AG04450 (cell line): Measurements from ENCODE around the gene LDB3. TPM values are rescaled to one million over a fixed set of nuclear protein-coding genes. Genes with fewer than 3 reads are reported as not detected.

Experiments
- CTCF ChIA-PET: fragments of 300-600, 350-600 bp; formaldehyde crosslinking; extraction: SDS; loops from one replicate; lab custom pipeline; 2022; ENCODE audit warnings: antibody characterized with exemption, inconsistent platforms; lab: Charles Lee
- POLR2A ChIA-PET: fragments of 350-600 bp; formaldehyde crosslinking; extraction: SDS; loops from one replicate; lab custom pipeline; 2021; ENCODE audit warnings: antibody characterized with exemption, inconsistent platforms; lab: Yijun Ruan, JAX
- DNase-seq: peaks from one replicate; pipeline ENCODE4 v3.0.0-alpha.2; 2011; ENCODE audit warnings: low read depth, low spot score
- H3K27ac ChIP-seq: one replicate; pipeline ENCODE4 v1.5.1; 2012; ENCODE audit warnings: low read depth, low read length, control low read depth
- H3K27me3 ChIP-seq: one replicate; pipeline ENCODE4 v1.6.0; 2012; ENCODE audit warnings: low read length; ENCODE audit not compliant: control insufficient read depth, insufficient read depth
- H3K4me3 ChIP-seq: 2 replicates; pipeline ENCODE4 v1.5.1; 2011; ENCODE audit warnings: mild to moderate bottlenecking, low read depth, low read length, control low read depth
- H3K9me3 ChIP-seq: 2 replicates; pipeline ENCODE4 v1.5.1; 2012; ENCODE audit warnings: low read length; ENCODE audit not compliant: control insufficient read depth, insufficient read depth
- polyA plus RNA-seq: library from polyadenylated mRNA; depleted of rRNA; stranded (reverse); fragments of >200 nt; gene quantifications from 2 replicates; pipeline ENCODE4 v1.2.3, GENCODE V29; 2011
- TF ChIP-seq, protein P1 (sequence below): IDR thresholded peaks from 2 replicates; pipeline ENCODE4 v1.5.1; 2011; ENCODE audit warnings: low read depth, low read length, control low read depth, inconsistent platforms

Gene LDB3
- polyA plus RNA-seq, 1 experiment = 0.46 TPM

GRCh38 chr10:86653987-86654386, 14.3 kb upstream of the LDB3 start:
- POLR2A ChIA-PET = interaction anchor here (0.5 kb wide), 1 partner anchor 104 kb away, joined by 3 read pairs; no protein-coding TSS in a partner anchor
- DNase-seq = no peak
- TF ChIP-seq, protein P1, sequence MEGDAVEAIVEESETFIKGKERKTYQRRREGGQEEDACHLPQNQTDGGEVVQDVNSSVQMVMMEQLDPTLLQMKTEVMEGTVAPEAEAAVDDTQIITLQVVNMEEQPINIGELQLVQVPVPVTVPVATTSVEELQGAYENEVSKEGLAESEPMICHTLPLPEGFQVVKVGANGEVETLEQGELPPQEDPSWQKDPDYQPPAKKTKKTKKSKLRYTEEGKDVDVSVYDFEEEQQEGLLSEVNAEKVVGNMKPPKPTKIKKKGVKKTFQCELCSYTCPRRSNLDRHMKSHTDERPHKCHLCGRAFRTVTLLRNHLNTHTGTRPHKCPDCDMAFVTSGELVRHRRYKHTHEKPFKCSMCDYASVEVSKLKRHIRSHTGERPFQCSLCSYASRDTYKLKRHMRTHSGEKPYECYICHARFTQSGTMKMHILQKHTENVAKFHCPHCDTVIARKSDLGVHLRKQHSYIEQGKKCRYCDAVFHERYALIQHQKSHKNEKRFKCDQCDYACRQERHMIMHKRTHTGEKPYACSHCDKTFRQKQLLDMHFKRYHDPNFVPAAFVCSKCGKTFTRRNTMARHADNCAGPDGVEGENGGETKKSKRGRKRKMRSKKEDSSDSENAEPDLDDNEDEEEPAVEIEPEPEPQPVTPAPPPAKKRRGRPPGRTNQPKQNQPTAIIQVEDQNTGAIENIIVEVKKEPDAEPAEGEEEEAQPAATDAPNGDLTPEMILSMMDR = no peak
- H3K27ac ChIP-seq = no peak overlapping the region
- H3K27me3 ChIP-seq = peaks cover 4% of the 10 kb centered on the region
- no peak overlapping the region for H3K4me3 ChIP-seq
- CTCF ChIA-PET = no interaction called here
- H3K9me3 ChIP-seq = no peaks in the 10 kb centered on the region; the same call in 1 of the 2 replicates

DNA sequence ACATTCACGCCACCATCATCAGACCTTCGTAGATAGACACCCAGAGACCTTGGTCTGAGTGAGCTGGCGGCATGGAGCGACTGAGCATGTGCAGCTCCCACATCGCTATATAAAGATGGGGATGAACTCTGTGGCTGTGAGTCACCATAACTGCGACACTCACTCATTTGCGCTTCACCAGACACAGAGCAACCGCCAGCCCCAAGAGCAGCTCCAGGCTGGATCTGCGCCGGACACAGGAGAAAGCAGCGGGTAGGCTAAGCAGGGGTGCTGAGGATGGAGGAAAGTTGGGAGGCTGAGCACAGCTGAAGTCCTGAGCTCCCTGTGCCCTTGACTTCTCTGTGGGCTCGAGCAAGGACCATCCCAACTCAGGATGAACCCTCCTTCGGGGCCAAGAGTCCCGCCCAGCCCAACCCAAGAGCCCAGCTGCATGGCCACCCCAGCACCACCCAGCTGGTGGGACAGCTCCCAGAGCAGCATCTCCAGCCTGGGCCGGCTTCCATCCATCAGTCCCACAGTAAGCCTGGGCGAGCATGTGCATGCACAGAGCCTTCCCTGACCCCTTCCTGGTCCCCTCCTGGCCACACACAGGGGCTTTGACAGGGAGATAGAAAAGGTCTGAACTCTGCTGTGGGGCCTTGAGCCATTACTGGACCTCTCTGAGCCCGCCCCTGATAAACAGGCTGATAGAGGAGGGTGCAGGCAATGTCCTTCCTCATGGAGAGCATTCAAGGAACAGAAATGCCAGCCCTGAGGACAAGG, 13.7 kb upstream of the LDB3 start, which contains the start of gene OPN4:
OPN4 (plus strand) TSS at position 137 of the 762 bp plus-strand sequence; CDS start at position 374, 237 bp downstream.
- Histone ChIP-seq H3K9me3 (no peaks in the 10 kb centered on the region; the same call in 1 of the 2 replicates), H3K27ac (no peak within 1 kb of the TSS), H3K27me3 (peaks cover 4% of the 10 kb centered on the region), H3K4me3 (no peak within 1 kb of the TSS)
- no peak for DNase-seq
- TF ChIP-seq, protein P1 = no peak
- ChIA-PET POLR2A (interaction anchor here (0.5 kb wide), 1 partner anchor 103 kb away, joined by 3 read pairs; no protein-coding TSS in a partner anchor), CTCF (no interaction called here)

DNA sequence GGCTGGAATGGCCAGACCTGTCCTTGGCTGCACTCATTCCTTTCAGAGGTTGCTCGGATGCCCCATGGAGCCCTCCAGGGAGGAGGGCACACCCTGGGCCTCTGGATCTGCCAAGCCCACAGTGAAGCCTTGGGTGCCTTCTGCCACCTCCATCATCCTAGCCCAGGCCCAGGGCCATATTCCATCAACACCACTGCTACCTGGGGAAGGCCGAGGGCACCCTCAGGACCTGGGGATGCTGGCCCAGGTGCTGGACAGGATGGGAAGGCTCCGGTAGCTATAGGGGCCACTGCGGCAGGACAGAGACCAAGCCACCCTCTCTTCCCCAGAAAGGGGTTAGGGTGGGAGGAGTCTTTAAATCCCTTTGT, 13.2 kb upstream of the LDB3 start:
- POLR2A ChIA-PET = no interaction called here
- CTCF ChIA-PET = no interaction called here

GRCh38 chr10:86655596-86655995, 12.7 kb upstream of the LDB3 start:
- Histone ChIP-seq H3K27me3 (peaks cover 4% of the 10 kb centered on the region), H3K27ac (no peak overlapping the region), H3K9me3 (no peaks in the 10 kb centered on the region; the same call in 1 of the 2 replicates), H3K4me3 (no peak overlapping the region)
- no peak for DNase-seq
- ChIA-PET CTCF (no interaction called here), POLR2A (no interaction called here)
- TF ChIP-seq, protein P1 = no peak

More for the DNA sequence above, 13.2 kb upstream of the LDB3 start:
- DNase-seq = no peak
- Histone ChIP-seq H3K9me3 (no peaks in the 10 kb centered on the region; the same call in 1 of the 2 replicates), H3K27me3 (peaks cover 4% of the 10 kb centered on the region), H3K27ac (no peak overlapping the region), H3K4me3 (no peak overlapping the region)
- TF ChIP-seq, protein P1 = no peak

- CTCF ChIA-PET = interaction anchor here (1.0 kb wide), 1 partner anchor 31 kb away, joined by 3 read pairs; no protein-coding TSS in a partner anchor
- DNase-seq = no peak
Observed at GRCh38 chr10:86657011-86657395, 11.3 kb upstream of the LDB3 start.

More at GRCh38 chr10:86657011-86657395, 11.3 kb upstream of the LDB3 start:
- Histone ChIP-seq H3K4me3 (no peak overlapping the region), H3K9me3 (no peaks in the 10 kb centered on the region; the same call in 1 of the 2 replicates), H3K27ac (no peak overlapping the region), H3K27me3 (no peaks in the 10 kb centered on the region)
- TF ChIP-seq, protein P1 = no peak
- POLR2A ChIA-PET = no interaction called here
